Neural progenitor cell (in vitro differentiated cells): ENCODE measurements around the gene SOS2. TPM values are rescaled to one million over a fixed set of nuclear protein-coding genes. Genes with fewer than 3 reads are reported as not detected.

ENCODE experiments used
- DNase-seq: peaks from one replicate; pipeline ENCODE4 v3.0.0-alpha.2; 2016; ENCODE audit warnings: low spot score
- H2AFZ ChIP-seq: fragments of 200-600 bp; sonication (generic); replicated peaks from 2 replicates; pipeline ENCODE4 v1.6.1; 2016; ENCODE audit warnings: antibody characterized with exemption
- H3F3A ChIP-seq: fragments of 200-600 bp; sonication (generic); 2 replicates; pipeline ENCODE4 v1.6.1; 2016; ENCODE audit warnings: antibody characterized with exemption, low read depth
- H3K27ac ChIP-seq: fragments of 200-600 bp; sonication (generic); 2 replicates; pipeline ENCODE4 v1.5.1; 2016; ENCODE audit warnings: mild to moderate bottlenecking
- H3K27me3 ChIP-seq: fragments of 200-600 bp; sonication (generic); 2 replicates; pipeline ENCODE4 v1.6.1; 2016; ENCODE audit warnings: mild to moderate bottlenecking, moderate library complexity
- H3K36me3 ChIP-seq: fragments of 200-600 bp; sonication (generic); 2 replicates; pipeline ENCODE4 v1.5.1; 2016
- H3K4me1 ChIP-seq: fragments of 200-600 bp; sonication (generic); 2 replicates; pipeline ENCODE4 v1.6.1; 2016; ENCODE audit warnings: mixed run types
- H3K4me2 ChIP-seq: fragments of 200-600 bp; sonication (generic); 2 replicates; pipeline ENCODE4 v1.6.1; 2016
- H3K4me3 ChIP-seq: fragments of 200-600 bp; sonication (generic); 2 replicates; pipeline ENCODE4 v1.5.1; 2016
- H3K79me2 ChIP-seq: fragments of 200-600 bp; sonication (generic); 2 replicates; pipeline ENCODE4 v1.6.1; 2016; ENCODE audit warnings: low read depth
- H3K9ac ChIP-seq: fragments of 200-600 bp; sonication (generic); 2 replicates; pipeline ENCODE4 v1.6.1; 2016
- H3K9me3 ChIP-seq: fragments of 200-600 bp; sonication (generic); 2 replicates; pipeline ENCODE4 v1.5.1; 2016; ENCODE audit warnings: low read depth
- H4K20me1 ChIP-seq: fragments of 200-600 bp; sonication (generic); 2 replicates; pipeline ENCODE4 v1.6.1; 2016; ENCODE audit warnings: low read depth
- H3K27ac Mint-ChIP-seq: 3 replicates; pipeline ENCODE4 v1.8.0; 2021; ENCODE audit warnings: mixed read lengths
- H3K27me3 Mint-ChIP-seq: 2 replicates; pipeline ENCODE4 v1.8.0; 2022; ENCODE audit warnings: low read depth, mild to moderate bottlenecking, inconsistent platforms, moderate library complexity, mixed read lengths; ENCODE audit not compliant: insufficient read depth
- H3K36me3 Mint-ChIP-seq: 3 replicates; pipeline ENCODE4 v1.8.0; 2021; ENCODE audit warnings: mixed read lengths
- H3K4me1 Mint-ChIP-seq: 3 replicates; pipeline ENCODE4 v1.8.0; 2021; ENCODE audit warnings: mixed read lengths
- H3K4me3 Mint-ChIP-seq: 3 replicates; pipeline ENCODE4 v1.8.0; 2021; ENCODE audit warnings: mild to moderate bottlenecking, moderate library complexity, mixed read lengths
- H3K9me3 Mint-ChIP-seq: 3 replicates; pipeline ENCODE4 v1.8.0; 2020; ENCODE audit warnings: mixed read lengths
- EZH2 ChIP-seq: fragments of 200-600 bp; sonication (generic); IDR thresholded peaks from 2 replicates; pipeline ENCODE4 v1.6.1; 2017; ENCODE audit warnings: antibody characterized with exemption, mild to moderate bottlenecking, moderate library complexity
- EZH2phosphoT487 ChIP-seq: fragments of 200-600 bp; sonication (generic); IDR thresholded peaks from 2 replicates; pipeline ENCODE4 v1.6.1; 2017; ENCODE audit warnings: antibody characterized with exemption
- total RNA-seq: library from RNA; depleted of rRNA; stranded (reverse); fragments of >200 nt; gene quantifications from 2 replicates; pipeline ENCODE4 v1.2.3, GENCODE V29; 2015; ENCODE audit warnings: low replicate concordance
- TF ChIP-seq, protein P1 (sequence below): fragments of 200-600 bp; sonication (generic); IDR thresholded peaks from 2 replicates; pipeline ENCODE4 v1.5.1; 2017; ENCODE audit warnings: antibody characterized with exemption, mild to moderate bottlenecking

SOS2 gene
- total RNA-seq, 1 donor from 2014 or later = 32.3 TPM

DNA sequence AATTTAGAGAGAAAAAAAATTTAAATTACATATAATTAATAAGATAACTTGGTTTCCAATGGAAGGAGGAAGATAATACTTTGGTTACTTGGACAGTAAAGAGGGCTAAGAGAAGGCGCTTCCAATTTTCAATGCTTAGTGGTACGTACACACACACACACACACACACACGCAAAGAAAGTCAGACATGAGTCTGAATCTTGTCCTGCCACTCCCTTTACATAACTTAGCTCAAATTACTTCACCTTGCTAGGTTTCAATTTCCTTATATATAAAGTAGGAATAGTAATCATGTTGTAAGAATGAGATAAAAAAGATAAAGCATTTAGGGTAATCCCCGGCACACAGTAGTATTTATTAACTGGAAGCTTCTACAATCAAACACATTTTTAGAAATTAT, 75.3 kb downstream of the SOS2 start:
- no peaks in the 10 kb centered on the region for H3K4me1 Mint-ChIP-seq
- peaks cover 9% of the 10 kb centered on the region for H3K36me3 ChIP-seq
- no peaks in the 10 kb centered on the region for H3K79me2 ChIP-seq
- no peak overlapping the region for H2AFZ ChIP-seq
- peaks cover 11% of the 10 kb centered on the region for H3K36me3 Mint-ChIP-seq
- no peaks in the 10 kb centered on the region for H3K27me3 Mint-ChIP-seq
- TF ChIP-seq, protein P1, sequence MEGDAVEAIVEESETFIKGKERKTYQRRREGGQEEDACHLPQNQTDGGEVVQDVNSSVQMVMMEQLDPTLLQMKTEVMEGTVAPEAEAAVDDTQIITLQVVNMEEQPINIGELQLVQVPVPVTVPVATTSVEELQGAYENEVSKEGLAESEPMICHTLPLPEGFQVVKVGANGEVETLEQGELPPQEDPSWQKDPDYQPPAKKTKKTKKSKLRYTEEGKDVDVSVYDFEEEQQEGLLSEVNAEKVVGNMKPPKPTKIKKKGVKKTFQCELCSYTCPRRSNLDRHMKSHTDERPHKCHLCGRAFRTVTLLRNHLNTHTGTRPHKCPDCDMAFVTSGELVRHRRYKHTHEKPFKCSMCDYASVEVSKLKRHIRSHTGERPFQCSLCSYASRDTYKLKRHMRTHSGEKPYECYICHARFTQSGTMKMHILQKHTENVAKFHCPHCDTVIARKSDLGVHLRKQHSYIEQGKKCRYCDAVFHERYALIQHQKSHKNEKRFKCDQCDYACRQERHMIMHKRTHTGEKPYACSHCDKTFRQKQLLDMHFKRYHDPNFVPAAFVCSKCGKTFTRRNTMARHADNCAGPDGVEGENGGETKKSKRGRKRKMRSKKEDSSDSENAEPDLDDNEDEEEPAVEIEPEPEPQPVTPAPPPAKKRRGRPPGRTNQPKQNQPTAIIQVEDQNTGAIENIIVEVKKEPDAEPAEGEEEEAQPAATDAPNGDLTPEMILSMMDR = no peak
- TF ChIP-seq EZH2phosphoT487 = no peak
- TF ChIP-seq EZH2 = no peak
- no peaks in the 10 kb centered on the region for H4K20me1 ChIP-seq
- no peak overlapping the region for H3K4me3 Mint-ChIP-seq
- no peaks in the 10 kb centered on the region for H3K9me3 ChIP-seq
- DNase-seq = no peak
- peaks cover 7% of the 10 kb centered on the region for H3F3A ChIP-seq
- H3K27ac ChIP-seq = no peak overlapping the region
- H3K27ac Mint-ChIP-seq = no peak overlapping the region
- no peaks in the 10 kb centered on the region for H3K27me3 ChIP-seq
- no peaks in the 10 kb centered on the region for H3K4me1 ChIP-seq
- no peak overlapping the region for H3K9ac ChIP-seq
- no peaks in the 10 kb centered on the region for H3K9me3 Mint-ChIP-seq
- no peak overlapping the region for H3K4me3 ChIP-seq
- no peak overlapping the region for H3K4me2 ChIP-seq

DNA sequence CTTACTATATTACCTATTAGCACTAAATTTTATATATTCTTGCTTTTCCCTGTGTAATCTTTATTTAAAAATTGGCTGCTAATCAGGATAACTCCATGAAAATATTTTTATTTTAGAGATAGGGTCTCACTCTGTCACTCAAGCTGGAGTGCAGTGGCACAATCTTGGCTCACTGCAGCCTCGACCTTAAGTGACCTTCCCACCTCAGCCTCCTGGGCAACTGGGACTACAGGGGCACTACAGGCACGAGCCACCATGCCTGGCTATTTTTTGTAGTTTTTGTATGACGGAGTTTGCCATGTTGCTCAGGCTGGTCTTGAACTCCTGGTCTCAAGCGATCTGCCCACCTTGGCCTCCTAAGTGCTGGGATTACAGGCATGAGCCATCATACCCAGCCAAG, 82.6 kb downstream of the SOS2 start:
- no peaks in the 10 kb centered on the region for H3K27me3 ChIP-seq
- no peak for DNase-seq
- H4K20me1 ChIP-seq = no peaks in the 10 kb centered on the region
- H3K9ac ChIP-seq = no peak overlapping the region
- H3K4me1 ChIP-seq = no peaks in the 10 kb centered on the region
- H3K4me3 ChIP-seq = no peak overlapping the region
- no peak overlapping the region for H3K4me2 ChIP-seq
- H3K36me3 ChIP-seq = peaks cover 5% of the 10 kb centered on the region
- H3K79me2 ChIP-seq = no peaks in the 10 kb centered on the region
- Mint-ChIP-seq H3K4me3 (no peak overlapping the region), H3K9me3 (no peaks in the 10 kb centered on the region), H3K36me3 (peaks cover 9% of the 10 kb centered on the region), H3K4me1 (no peaks in the 10 kb centered on the region), H3K27me3 (no peaks in the 10 kb centered on the region), H3K27ac (no peak overlapping the region)
- H3K9me3 ChIP-seq = no peaks in the 10 kb centered on the region
- no peaks in the 10 kb centered on the region for H3F3A ChIP-seq
- H3K27ac ChIP-seq = no peak overlapping the region
- H2AFZ ChIP-seq = no peak overlapping the region
- TF ChIP-seq EZH2 = no peak
- TF ChIP-seq EZH2phosphoT487 = no peak
- TF ChIP-seq, protein P1 = no peak

DNA sequence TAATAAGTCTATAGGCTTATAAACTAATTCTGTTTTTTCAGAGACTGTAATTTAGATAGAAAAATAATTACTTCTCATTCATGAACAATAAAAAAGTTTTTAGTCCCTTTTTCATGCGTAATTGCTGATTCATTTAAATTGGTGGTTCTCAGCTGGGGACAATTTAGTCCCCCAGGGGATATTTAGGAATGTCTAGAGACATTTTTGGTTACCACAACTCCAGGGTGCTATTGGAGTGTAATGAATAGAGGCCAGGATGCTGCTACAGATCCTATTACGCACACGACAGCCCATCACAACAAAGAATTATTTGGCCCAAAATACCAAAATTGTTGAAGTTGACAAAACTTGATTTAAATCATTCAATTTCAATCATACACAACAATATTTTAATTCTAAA, 92.2 kb downstream of the SOS2 start:
- Histone ChIP-seq H3K4me2 (no peak overlapping the region), H4K20me1 (no peaks in the 10 kb centered on the region), H3K36me3 (no peaks in the 10 kb centered on the region), H3K4me3 (no peak overlapping the region), H3K27me3 (no peaks in the 10 kb centered on the region), H3K9ac (no peak overlapping the region), H3K4me1 (peaks cover 5% of the 10 kb centered on the region), H3K79me2 (no peaks in the 10 kb centered on the region), H3F3A (no peaks in the 10 kb centered on the region), H3K9me3 (no peaks in the 10 kb centered on the region), H2AFZ (no peak overlapping the region), H3K27ac (no peak overlapping the region)
- Mint-ChIP-seq H3K36me3 (peaks cover 5% of the 10 kb centered on the region), H3K27ac (no peak overlapping the region), H3K27me3 (no peaks in the 10 kb centered on the region), H3K4me3 (no peak overlapping the region), H3K9me3 (no peaks in the 10 kb centered on the region), H3K4me1 (no peaks in the 10 kb centered on the region)
- TF ChIP-seq, protein P1 = no peak
- TF ChIP-seq EZH2phosphoT487 (no peak), EZH2 (no peak)
- DNase-seq = no peak

DNA sequence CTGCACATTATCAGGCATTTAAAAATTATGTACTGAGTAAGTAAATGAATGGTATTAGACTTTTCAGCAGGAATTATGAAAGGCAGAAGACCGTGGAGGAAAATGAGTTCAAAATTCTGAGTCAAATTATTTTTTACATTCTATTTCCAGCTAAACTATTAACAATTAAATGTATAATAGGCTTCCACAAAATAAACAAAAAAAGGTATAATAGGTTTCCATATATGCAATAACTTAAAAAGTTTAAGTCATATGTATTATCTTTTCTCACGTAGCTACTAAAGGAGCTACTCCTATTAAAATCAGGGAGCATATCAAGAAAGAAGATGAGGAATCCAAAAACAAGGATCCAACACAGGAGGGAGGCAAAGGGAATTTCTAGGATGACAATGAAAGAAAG, 103.6 kb downstream of the SOS2 start:
- peaks cover 9% of the 10 kb centered on the region for H3F3A ChIP-seq
- no peak overlapping the region for H3K9ac ChIP-seq
- TF ChIP-seq EZH2 = no peak
- TF ChIP-seq, protein P1 = no peak
- no peak for TF ChIP-seq EZH2phosphoT487
- Mint-ChIP-seq H3K27me3 (no peaks in the 10 kb centered on the region), H3K36me3 (peaks cover 23% of the 10 kb centered on the region), H3K9me3 (no peaks in the 10 kb centered on the region), H3K4me1 (peaks cover 12% of the 10 kb centered on the region), H3K27ac (no peak overlapping the region), H3K4me3 (no peak overlapping the region)
- no peak overlapping the region for H2AFZ ChIP-seq
- H3K27ac ChIP-seq = no peak overlapping the region
- peaks cover 7% of the 10 kb centered on the region for H3K4me1 ChIP-seq
- H3K9me3 ChIP-seq = no peaks in the 10 kb centered on the region
- no peaks in the 10 kb centered on the region for H3K36me3 ChIP-seq
- H3K79me2 ChIP-seq = no peaks in the 10 kb centered on the region
- H3K4me3 ChIP-seq = no peak overlapping the region
- H3K4me2 ChIP-seq = no peak overlapping the region
- no peak for DNase-seq
- H3K27me3 ChIP-seq = no peaks in the 10 kb centered on the region
- H4K20me1 ChIP-seq = no peaks in the 10 kb centered on the region
